ENCODE data around the gene IGFALS.

Gene IGFALS

GRCh38 chr16:1754204-1754603, 39.3 kb downstream of the IGFALS start:
- Histone ChIP-seq H3K4me3 (ENCODE audit: low read depth, low read length) (no peak overlapping the region), H3K36me3 (peaks cover 34% of the 10 kb centered on the region), H3K9me3 (no peaks in the 10 kb centered on the region), H3K27me3 (no peaks in the 10 kb centered on the region), H3K4me1 (no peaks in the 10 kb centered on the region)
- no peak for DNase-seq
- TF ChIP-seq CTCF (IDR thresholded peaks at IDR 0.05; ENCODE audit: low read depth, low read length), result no peak

- Histone ChIP-seq H3K4me3 (ENCODE audit: low read depth, low read length) (no peak overlapping the region), H3K4me1 (no peaks in the 10 kb centered on the region), H3K9me3 (no peaks in the 10 kb centered on the region), H3K36me3 (peaks cover 37% of the 10 kb centered on the region), H3K27me3 (no peaks in the 10 kb centered on the region)
- no peak for DNase-seq
- TF ChIP-seq CTCF (IDR thresholded peaks at IDR 0.05; ENCODE audit: low read depth, low read length), result no peak
Measured at GRCh38 chr16:1752853-1753252, 40.7 kb downstream of the IGFALS start.

GRCh38 chr16:1751946-1752345, 41.6 kb downstream of the IGFALS start:
- no peak for DNase-seq
- no peak for TF ChIP-seq CTCF (IDR thresholded peaks at IDR 0.05; ENCODE audit: low read depth, low read length)
- H3K27me3 ChIP-seq, result no peaks in the 10 kb centered on the region

GRCh38 chr16:1749152-1750117, 44.1 kb downstream of the IGFALS start:
- DNase-seq, result no peak
- H3K9me3 ChIP-seq, result no peaks in the 10 kb centered on the region
- H3K4me1 ChIP-seq, result no peaks in the 10 kb centered on the region
- H3K4me3 ChIP-seq (ENCODE audit: low read depth, low read length), result no peak overlapping the region
- H3K36me3 ChIP-seq, result peaks cover 41% of the 10 kb centered on the region
- TF ChIP-seq CTCF (IDR thresholded peaks at IDR 0.05; ENCODE audit: low read depth, low read length), result no peak
- H3K27me3 ChIP-seq, result no peaks in the 10 kb centered on the region

More at GRCh38 chr16:1751946-1752345, 41.6 kb downstream of the IGFALS start:
- Histone ChIP-seq H3K4me3 (ENCODE audit: low read depth, low read length) (no peak overlapping the region), H3K36me3 (peaks cover 41% of the 10 kb centered on the region), H3K9me3 (no peaks in the 10 kb centered on the region), H3K4me1 (no peaks in the 10 kb centered on the region)

- DNase-seq, result no peak
- no peak for TF ChIP-seq CTCF (IDR thresholded peaks at IDR 0.05; ENCODE audit: low read depth, low read length)
- Histone ChIP-seq H3K36me3 (peaks cover 41% of the 10 kb centered on the region), H3K9me3 (no peaks in the 10 kb centered on the region), H3K27me3 (no peaks in the 10 kb centered on the region), H3K4me3 (ENCODE audit: low read depth, low read length) (no peak overlapping the region), H3K4me1 (no peaks in the 10 kb centered on the region)
Measured at GRCh38 chr16:1747934-1748333, 45.6 kb downstream of the IGFALS start.

GRCh38 chr16:1746693-1747195, 46.8 kb downstream of the IGFALS start:
- Histone ChIP-seq H3K36me3 (peaks cover 31% of the 10 kb centered on the region), H3K4me1 (no peaks in the 10 kb centered on the region), H3K27me3 (no peaks in the 10 kb centered on the region), H3K9me3 (no peaks in the 10 kb centered on the region), H3K4me3 (ENCODE audit: low read depth, low read length) (no peak overlapping the region)
- no peak for TF ChIP-seq CTCF (IDR thresholded peaks at IDR 0.05; ENCODE audit: low read depth, low read length)
- no peak for DNase-seq
